Breast epithelium (tissue), 4 donors: ENCODE data around the gene DTX4. TPM values are rescaled to one million over a fixed set of nuclear protein-coding genes. Genes with fewer than 3 reads are reported as not detected.

Source experiments
- DNase-seq, 2 donors: peaks; one replicate each; pipeline ENCODE4 v3.0.0-alpha.2; 2019; ENCODE audit warnings: low spot score in 2 of 2
- H3K27ac ChIP-seq, 2 donors: fragments of 200-600 bp; sonication (generic) in 1 of 2; one replicate each; pipeline ENCODE4 v1.5.1; 2016 to 2019; ENCODE audit warnings: mild to moderate bottlenecking in 1 of 2
- H3K27me3 ChIP-seq, 2 donors: fragments of 200-600 bp; sonication (generic) in 1 of 2; one replicate each; pipeline versions ENCODE4 v1.5.1 to v1.6.0; 2017 to 2019; ENCODE audit warnings: control low read depth in 1 of 2, mild to moderate bottlenecking in 1 of 2
- H3K36me3 ChIP-seq: fragments of 200-600 bp; one replicate; pipeline ENCODE4 v1.5.1; 2019
- H3K4me1 ChIP-seq, 2 donors: fragments of 200-600 bp; sonication (generic); one replicate each; pipeline ENCODE4 v1.5.1; 2016 to 2019; ENCODE audit warnings: control low read depth in 1 of 2
- H3K4me3 ChIP-seq, 3 donors: fragments of 200-600 bp; sonication (generic); 1 replicate in 2 of 3; 2 replicates in 1 of 3; pipeline ENCODE4 v1.5.1; 2016 to 2019; ENCODE audit warnings: mild to moderate bottlenecking in 3 of 3, moderate library complexity in 2 of 3
- H3K9me3 ChIP-seq, 2 donors: fragments of 200-600 bp; sonication (generic) in 1 of 2; one replicate each; pipeline ENCODE4 v1.5.1; 2016 to 2019; ENCODE audit warnings: control low read depth in 1 of 2
- CTCF ChIP-seq, 3 donors: fragments of 450-650 bp; IDR thresholded peaks; one replicate each; pipeline ENCODE4 v1.5.1; 2016 to 2017; ENCODE audit warnings: antibody characterized with exemption in 3 of 3, mild to moderate bottlenecking in 3 of 3, moderate library complexity in 3 of 3
- POLR2A ChIP-seq: fragments of 450-650 bp; IDR thresholded peaks from one replicate; pipeline ENCODE4 v1.6.1; 2016; ENCODE audit warnings: antibody characterized with exemption, mild to moderate bottlenecking, moderate library complexity
- POLR2AphosphoS5 ChIP-seq, 3 donors: sonication (generic); formaldehyde crosslinking; IDR thresholded peaks; one replicate each; pipeline ENCODE4 v1.6.1; 2017; ENCODE audit warnings: antibody characterized with exemption in 3 of 3
- intact Hi-C: fragments of 100-400 bp; cut with DNase I; formaldehyde crosslinking; loops from one replicate; pipeline ENCODE4 v1.15.1; 2023; ENCODE audit warnings: low total_unique reads
- total RNA-seq, 3 donors: library from RNA; depleted of rRNA; stranded (reverse); fragments of >200 nt; gene quantifications; one replicate each; pipeline ENCODE4 v1.1.0, GENCODE V29; 2016

DTX4 gene
- total RNA-seq, 3 donors from 2014 or later, result 7.5 to 22.9 (median 10.8) TPM

- no peak for DNase-seq
- Histone ChIP-seq H3K4me1 (no peaks in the 10 kb centered on the region), H3K36me3 (no peaks in the 10 kb centered on the region), H3K27ac (peak overlapping the region; percentile 22 to 67), H3K27me3 (no peaks in the 10 kb centered on the region), H3K4me3 (no peak overlapping the region), H3K9me3 (no peaks in the 10 kb centered on the region)
- intact Hi-C loops, result loop anchor here (10.0 kb wide), 1 partner anchor 1289 kb away; no protein-coding TSS in a partner anchor
- TF ChIP-seq POLR2A, result no peak
- TF ChIP-seq CTCF (IDR thresholded peaks at IDR 0.05), result no peak
- no peak for TF ChIP-seq POLR2AphosphoS5 (IDR thresholded peaks at IDR 0.05)
These were observed 51.7 kb downstream of the DTX4 start for GRCh38 chr11:59223611-59224010.

- no peak for TF ChIP-seq CTCF (IDR thresholded peaks at IDR 0.05)
- no peak for TF ChIP-seq POLR2AphosphoS5 (IDR thresholded peaks at IDR 0.05)
- no peak for TF ChIP-seq POLR2A
- no peak for DNase-seq
- intact Hi-C loops, result loop anchor here (10.0 kb wide), 1 partner anchor 1290 kb away; no protein-coding TSS in a partner anchor
- no peaks in the 10 kb centered on the region for H3K4me1 ChIP-seq
- no peak overlapping the region for H3K4me3 ChIP-seq
- H3K36me3 ChIP-seq, result no peaks in the 10 kb centered on the region
- no peaks in the 10 kb centered on the region for H3K27me3 ChIP-seq
- H3K27ac ChIP-seq, result peak overlapping the region; percentile 22 to 67
- H3K9me3 ChIP-seq, result no peaks in the 10 kb centered on the region
These were observed 52.5 kb downstream of the DTX4 start for GRCh38 chr11:59224351-59224928.

GRCh38 chr11:59225017-59225416 lies 53.1 kb downstream of the DTX4 start:
- DNase-seq, result no peak
- Histone ChIP-seq H3K4me1 (no peaks in the 10 kb centered on the region), H3K4me3 (no peak overlapping the region), H3K27me3 (no peaks in the 10 kb centered on the region), H3K9me3 (no peaks in the 10 kb centered on the region), H3K27ac (peak overlapping the region; percentile 22 to 67), H3K36me3 (no peaks in the 10 kb centered on the region)
- no peak for TF ChIP-seq CTCF (IDR thresholded peaks at IDR 0.05)
- TF ChIP-seq POLR2A, result no peak
- no peak for TF ChIP-seq POLR2AphosphoS5 (IDR thresholded peaks at IDR 0.05)
- intact Hi-C loops, result loop anchor here (10.0 kb wide), 1 partner anchor 1290 kb away; no protein-coding TSS in a partner anchor

GRCh38 chr11:59226396-59226795 lies 54.5 kb downstream of the DTX4 start:
- Histone ChIP-seq H3K27me3 (no peaks in the 10 kb centered on the region), H3K27ac (no peak overlapping the region), H3K4me3 (no peak overlapping the region)

GRCh38 chr11:59240322-59240721 lies 68.4 kb downstream of the DTX4 start:
- Histone ChIP-seq H3K27ac (no peak overlapping the region), H3K27me3 (no peaks in the 10 kb centered on the region), H3K9me3 (peaks cover 0 to 13% of the 10 kb centered on the region in 2 donors), H3K36me3 (no peaks in the 10 kb centered on the region), H3K4me1 (no peaks in the 10 kb centered on the region), H3K4me3 (no peak overlapping the region)
- DNase-seq, result no peak
- TF ChIP-seq POLR2AphosphoS5 (IDR thresholded peaks at IDR 0.05), result no peak
- TF ChIP-seq POLR2A, result no peak
- no peak for TF ChIP-seq CTCF (IDR thresholded peaks at IDR 0.05)
- intact Hi-C loops, result no loop called here

More at GRCh38 chr11:59226396-59226795, 54.5 kb downstream of the DTX4 start:
- Histone ChIP-seq H3K4me1 (no peaks in the 10 kb centered on the region), H3K36me3 (no peaks in the 10 kb centered on the region), H3K9me3 (peaks cover 0 to 5% of the 10 kb centered on the region in 2 donors)
- no peak for TF ChIP-seq POLR2AphosphoS5 (IDR thresholded peaks at IDR 0.05)
- TF ChIP-seq POLR2A, result no peak
- DNase-seq, result no peak
- intact Hi-C loops, result loop anchor here (10.0 kb wide), 1 partner anchor 1292 kb away; no protein-coding TSS in a partner anchor
